D721Med (cell line): ENCODE results near the gene PACRG.

Experiments used
- DNase-seq: peaks from one replicate; pipeline ENCODE4 v3.0.0; 2011; ENCODE audit warnings: low spot score; ENCODE audit not compliant: insufficient read length
- FAIRE-seq: peaks from 2 replicates; lab custom pipeline; 2011; peaks lifted over from hg19 to GRCh38; lab: Jason Lieb, UNC
- TF ChIP-seq, protein P1 (sequence below): IDR thresholded peaks from 2 replicates; pipeline ENCODE4 v1.5.1; 2012; ENCODE audit warnings: mild to moderate bottlenecking, control low read depth; ENCODE audit not compliant: insufficient read depth; ENCODE audit errors: missing control alignments

PACRG gene

GRCh38 chr6:162715601-162716000 lies 12.2 kb upstream of the PACRG start:
- FAIRE-seq: no peak

DNA sequence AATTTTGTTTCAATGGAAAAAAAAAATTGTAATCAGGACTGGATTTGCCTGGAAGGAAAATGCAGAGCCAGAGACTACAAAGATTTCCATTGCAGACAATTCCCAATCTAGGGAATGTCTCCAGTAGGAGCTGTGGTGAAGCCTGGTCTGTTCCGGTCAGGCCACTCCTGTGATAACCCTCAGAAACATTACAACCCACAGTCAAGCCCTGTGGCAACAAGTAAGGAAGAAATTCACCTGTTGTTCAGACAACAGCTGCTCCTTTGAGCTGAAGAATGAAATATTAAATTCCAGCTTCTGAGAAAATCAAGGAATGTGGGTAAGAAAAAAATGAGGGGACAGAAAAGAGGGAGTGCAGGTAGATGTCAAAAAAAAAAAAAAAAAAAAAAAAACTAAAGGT lies 8.2 kb upstream of the PACRG start:
- TF ChIP-seq, protein P1, sequence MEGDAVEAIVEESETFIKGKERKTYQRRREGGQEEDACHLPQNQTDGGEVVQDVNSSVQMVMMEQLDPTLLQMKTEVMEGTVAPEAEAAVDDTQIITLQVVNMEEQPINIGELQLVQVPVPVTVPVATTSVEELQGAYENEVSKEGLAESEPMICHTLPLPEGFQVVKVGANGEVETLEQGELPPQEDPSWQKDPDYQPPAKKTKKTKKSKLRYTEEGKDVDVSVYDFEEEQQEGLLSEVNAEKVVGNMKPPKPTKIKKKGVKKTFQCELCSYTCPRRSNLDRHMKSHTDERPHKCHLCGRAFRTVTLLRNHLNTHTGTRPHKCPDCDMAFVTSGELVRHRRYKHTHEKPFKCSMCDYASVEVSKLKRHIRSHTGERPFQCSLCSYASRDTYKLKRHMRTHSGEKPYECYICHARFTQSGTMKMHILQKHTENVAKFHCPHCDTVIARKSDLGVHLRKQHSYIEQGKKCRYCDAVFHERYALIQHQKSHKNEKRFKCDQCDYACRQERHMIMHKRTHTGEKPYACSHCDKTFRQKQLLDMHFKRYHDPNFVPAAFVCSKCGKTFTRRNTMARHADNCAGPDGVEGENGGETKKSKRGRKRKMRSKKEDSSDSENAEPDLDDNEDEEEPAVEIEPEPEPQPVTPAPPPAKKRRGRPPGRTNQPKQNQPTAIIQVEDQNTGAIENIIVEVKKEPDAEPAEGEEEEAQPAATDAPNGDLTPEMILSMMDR: no peak
- FAIRE-seq (no peak), DNase-seq (no peak)

More at GRCh38 chr6:162715601-162716000, 12.2 kb upstream of the PACRG start:
- TF ChIP-seq, protein P1: no peak
- DNase-seq: no peak

DNA sequence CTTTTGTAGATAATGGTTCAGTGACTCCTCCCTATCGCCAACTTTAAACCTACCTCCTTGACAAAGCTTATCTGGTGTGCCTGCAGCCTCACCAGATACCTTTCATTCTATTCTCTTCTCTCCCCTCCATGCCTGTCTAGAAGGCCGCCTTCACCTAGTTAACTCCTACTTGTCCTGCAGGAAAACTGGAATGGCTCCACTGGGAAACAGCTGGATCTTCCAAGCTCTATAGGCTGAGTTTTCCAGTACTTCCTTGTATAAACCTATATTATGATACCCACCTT lies 6.4 kb upstream of the PACRG start:
- no peak for DNase-seq
- TF ChIP-seq, protein P1: no peak
- no peak for FAIRE-seq

DNA sequence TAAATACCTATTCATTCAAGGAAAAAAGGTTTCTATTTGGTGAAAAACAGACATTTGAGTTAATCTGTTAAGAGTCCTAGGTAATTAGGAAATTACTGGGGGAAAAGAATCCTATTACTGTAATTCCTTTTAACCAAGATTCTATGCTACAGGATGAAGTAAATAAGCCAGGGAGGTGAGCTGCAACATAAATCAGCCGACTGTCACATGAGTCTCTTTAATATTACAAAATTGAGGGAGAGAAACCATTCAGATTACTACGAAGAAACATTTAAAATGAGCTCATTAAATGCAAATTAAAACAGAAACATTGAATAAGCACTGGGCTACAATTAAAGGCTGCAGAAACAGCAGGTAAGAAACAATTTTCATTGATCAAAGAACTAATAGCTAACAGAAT lies 5.5 kb upstream of the PACRG start:
- FAIRE-seq: peak; percentile 6
- TF ChIP-seq, protein P1: no peak

DNA sequence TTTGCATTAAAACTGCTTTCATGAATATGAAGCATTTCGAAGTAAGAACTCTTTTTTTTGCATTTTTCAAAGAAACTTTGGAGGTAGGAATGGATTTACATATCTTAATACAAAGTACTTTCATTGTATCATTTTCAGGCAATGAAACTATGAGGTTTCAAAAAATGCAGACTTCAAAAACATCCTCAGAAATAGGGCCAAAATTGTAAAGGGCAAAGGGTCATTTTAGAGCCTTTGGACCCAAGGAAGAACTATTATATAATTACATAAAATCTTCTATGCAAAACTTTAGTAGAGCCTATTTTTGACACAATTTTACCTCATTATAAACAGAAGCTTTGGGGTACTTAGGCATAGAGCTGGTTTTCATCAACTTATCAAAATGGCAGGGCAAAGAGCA lies 5.1 kb upstream of the PACRG start:
- FAIRE-seq: no peak
- TF ChIP-seq, protein P1: no peak
- DNase-seq: no peak

More for the DNA sequence above, 5.5 kb upstream of the PACRG start:
- DNase-seq: peak; percentile 34

GRCh38 chr6:162726947-162727321 lies 840 bp upstream of the PACRG start:
- FAIRE-seq (no peak), DNase-seq (no peak)
- TF ChIP-seq, protein P1: no peak

DNA sequence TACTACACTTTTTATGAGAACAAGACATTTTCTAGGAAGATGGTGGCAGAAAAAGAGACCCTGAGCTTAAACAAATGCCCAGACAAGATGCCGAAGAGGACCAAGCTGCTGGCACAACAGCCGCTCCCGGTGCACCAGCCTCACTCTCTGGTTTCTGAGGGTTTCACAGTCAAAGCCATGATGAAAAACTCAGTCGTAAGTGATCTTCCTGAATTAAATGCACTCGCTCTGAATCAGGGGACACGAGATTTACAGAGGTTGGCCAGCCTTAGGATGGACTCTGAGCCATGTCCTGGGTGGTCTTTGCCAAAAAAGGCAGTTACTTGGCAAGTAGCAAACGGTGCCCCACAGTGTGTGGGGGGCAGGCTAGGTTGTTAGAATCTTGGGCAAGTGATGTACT lies 423 bp downstream of the PACRG start:
- TF ChIP-seq, protein P1: no peak

More for the DNA sequence above, 423 bp downstream of the PACRG start:
- no peak for FAIRE-seq
- DNase-seq: no peak
